ENCODE measurements around the gene KIF27. TPM values are rescaled to one million over a fixed set of nuclear protein-coding genes. Genes with fewer than 3 reads are reported as not detected.
A peak's percentile ranks its signal among the peaks of the same experiment; 100 is the strongest.

The KIF27 gene, protein sequence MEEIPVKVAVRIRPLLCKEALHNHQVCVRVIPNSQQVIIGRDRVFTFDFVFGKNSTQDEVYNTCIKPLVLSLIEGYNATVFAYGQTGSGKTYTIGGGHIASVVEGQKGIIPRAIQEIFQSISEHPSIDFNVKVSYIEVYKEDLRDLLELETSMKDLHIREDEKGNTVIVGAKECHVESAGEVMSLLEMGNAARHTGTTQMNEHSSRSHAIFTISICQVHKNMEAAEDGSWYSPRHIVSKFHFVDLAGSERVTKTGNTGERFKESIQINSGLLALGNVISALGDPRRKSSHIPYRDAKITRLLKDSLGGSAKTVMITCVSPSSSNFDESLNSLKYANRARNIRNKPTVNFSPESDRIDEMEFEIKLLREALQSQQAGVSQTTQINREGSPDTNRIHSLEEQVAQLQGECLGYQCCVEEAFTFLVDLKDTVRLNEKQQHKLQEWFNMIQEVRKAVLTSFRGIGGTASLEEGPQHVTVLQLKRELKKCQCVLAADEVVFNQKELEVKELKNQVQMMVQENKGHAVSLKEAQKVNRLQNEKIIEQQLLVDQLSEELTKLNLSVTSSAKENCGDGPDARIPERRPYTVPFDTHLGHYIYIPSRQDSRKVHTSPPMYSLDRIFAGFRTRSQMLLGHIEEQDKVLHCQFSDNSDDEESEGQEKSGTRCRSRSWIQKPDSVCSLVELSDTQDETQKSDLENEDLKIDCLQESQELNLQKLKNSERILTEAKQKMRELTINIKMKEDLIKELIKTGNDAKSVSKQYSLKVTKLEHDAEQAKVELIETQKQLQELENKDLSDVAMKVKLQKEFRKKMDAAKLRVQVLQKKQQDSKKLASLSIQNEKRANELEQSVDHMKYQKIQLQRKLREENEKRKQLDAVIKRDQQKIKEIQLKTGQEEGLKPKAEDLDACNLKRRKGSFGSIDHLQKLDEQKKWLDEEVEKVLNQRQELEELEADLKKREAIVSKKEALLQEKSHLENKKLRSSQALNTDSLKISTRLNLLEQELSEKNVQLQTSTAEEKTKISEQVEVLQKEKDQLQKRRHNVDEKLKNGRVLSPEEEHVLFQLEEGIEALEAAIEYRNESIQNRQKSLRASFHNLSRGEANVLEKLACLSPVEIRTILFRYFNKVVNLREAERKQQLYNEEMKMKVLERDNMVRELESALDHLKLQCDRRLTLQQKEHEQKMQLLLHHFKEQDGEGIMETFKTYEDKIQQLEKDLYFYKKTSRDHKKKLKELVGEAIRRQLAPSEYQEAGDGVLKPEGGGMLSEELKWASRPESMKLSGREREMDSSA (N-terminal part only)
- total RNA-seq: 1 to 10 TPM; 3.9 to 5.4 (median 4.5) TPM

DNA sequence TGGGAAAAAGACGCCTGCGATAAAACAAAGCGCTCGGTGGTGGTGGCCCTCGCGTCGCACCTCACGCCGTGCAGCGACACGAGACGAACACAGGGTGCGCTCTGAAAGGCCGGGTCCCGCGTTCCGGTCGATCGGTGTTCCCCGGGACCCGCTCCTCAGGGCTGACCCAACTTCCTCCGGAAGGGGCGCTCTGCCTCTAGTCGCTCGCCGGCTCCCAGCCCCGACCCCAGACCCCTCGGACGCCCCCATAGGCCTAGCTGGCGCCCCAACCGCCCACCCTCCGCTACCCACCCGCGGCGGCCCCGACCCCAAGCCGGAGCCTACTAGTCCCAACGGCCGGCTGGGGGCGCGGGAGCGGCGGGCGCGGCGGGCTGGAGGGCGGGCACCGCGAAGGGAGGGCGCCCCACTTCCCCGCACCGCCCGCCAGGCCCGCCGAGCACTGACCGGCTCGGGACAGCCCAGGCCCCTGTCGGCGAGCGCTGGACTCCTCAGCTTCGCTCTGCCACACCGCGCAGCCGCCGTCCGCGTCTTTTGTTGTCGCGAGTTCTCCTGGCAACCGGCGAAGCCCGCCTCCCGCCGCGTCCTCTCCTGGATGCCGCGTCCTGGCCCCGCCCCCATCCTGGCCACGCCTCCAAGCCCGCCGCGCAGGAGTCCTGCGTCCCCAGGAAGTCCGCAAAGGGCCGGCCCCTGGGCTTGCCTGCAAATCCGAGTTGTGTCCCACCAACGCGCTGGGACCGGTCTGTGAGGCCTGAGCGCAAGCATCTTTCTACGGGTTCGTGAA lies at the start of gene KIF27:
TSS of gene KIF27 (minus strand) at position 506 of the 781 bp plus-strand sequence. CDS start 5,841 bp downstream, outside the sequence.
- TF ChIP-seq EP300 (IDR thresholded peaks at IDR 0.05) (no peak), POLR2AphosphoS5 (IDR thresholded peaks at IDR 0.05) (peak; percentile 87 to 91), POLR2A (IDR thresholded peaks at IDR 0.05; ENCODE audit: low read depth) (peak; percentile 6), CTCF (IDR thresholded peaks at IDR 0.05) (peak; percentile 19 to 57 (median 53))
- intact Hi-C loops (cut with DNase I): loop anchor here (5.0 kb wide), 1 partner anchor 214 kb away; the partner anchor contains the start of gene UBQLN1
- H3K4me1 ChIP-seq: peaks cover 3 to 17% (median 16%) of the 10 kb centered on the region in 4 donors

DNA sequence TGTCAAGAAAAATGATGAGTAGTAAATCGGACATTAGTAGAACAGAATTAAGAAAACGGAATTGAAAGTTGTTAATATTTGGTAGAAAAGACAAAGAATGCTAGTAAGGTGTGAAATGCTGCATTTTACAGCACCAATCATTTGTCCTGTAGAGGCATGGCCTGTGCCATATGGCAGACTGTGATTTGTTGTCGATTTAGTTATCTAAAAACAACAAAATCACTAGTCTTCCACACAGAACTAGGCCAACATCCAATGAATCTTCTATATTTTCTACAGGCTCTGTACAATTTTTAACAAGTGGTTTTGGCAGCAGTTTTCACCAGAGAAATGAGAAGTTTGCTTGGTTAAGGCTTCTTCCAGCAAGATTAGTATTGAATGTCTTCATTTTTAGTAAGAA lies 48.4 kb upstream of the KIF27 start:
- H3K9me3 ChIP-seq: no peaks in the 10 kb centered on the region
- 83% methylated on average over 3 of the region's 3 CpGs for WGBS
- H3K4me3 ChIP-seq: no peak overlapping the region
- H3K4me1 ChIP-seq: peaks cover 3 to 23% (median 10%) of the 10 kb centered on the region in 4 donors
- no peaks in the 10 kb centered on the region for H3K27me3 ChIP-seq
- no peak overlapping the region for H3K27ac ChIP-seq (replicated peaks in 1 of 4)
- TF ChIP-seq EP300 (IDR thresholded peaks at IDR 0.05) (no peak), POLR2A (IDR thresholded peaks at IDR 0.05; ENCODE audit: low read depth) (no peak)
- intact Hi-C loops (cut with DNase I): no loop called here
- peaks cover 60 to 94% (median 86%) of the 10 kb centered on the region in 4 donors for H3K36me3 ChIP-seq
- DNase-seq (ENCODE audit: extremely low spot score): no peak

More for the DNA sequence above, at the start of gene KIF27:
- H3K27me3 ChIP-seq: no peaks in the 10 kb centered on the region
- H3K4me3 ChIP-seq: peak within 1 kb of the TSS; percentile 79 to 100 (median 85)
- peak; percentile 98 for DNase-seq (ENCODE audit: extremely low spot score)
- no peaks in the 10 kb centered on the region for H3K9me3 ChIP-seq
- H3K27ac ChIP-seq (replicated peaks in 1 of 4): peak within 1 kb of the TSS; percentile 97 to 100 (median 98)
- WGBS: under 1% methylated on average over 35 of the region's 92 CpGs
- H3K36me3 ChIP-seq: peaks cover 0 to 6% (median 0%) of the 10 kb centered on the region in 4 donors

DNA sequence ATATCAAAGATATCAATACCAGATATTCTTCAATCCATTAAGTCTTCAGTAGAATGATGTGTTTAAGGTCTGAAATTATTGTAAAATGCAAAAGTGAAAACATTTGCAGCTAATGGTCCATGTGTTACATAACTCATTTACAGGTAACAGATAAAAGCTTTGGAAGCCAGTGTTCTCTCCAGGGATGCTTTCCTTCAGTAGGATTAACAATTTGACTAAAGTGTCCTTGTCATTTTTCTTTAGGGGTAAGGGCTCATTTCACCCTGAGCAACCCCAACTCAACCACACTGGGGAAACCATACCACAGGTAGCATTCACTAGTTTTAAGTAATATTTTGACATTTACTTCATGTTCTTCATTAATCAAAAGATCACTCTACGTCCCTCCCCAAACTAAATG lies 45.8 kb upstream of the KIF27 start:
- no peaks in the 10 kb centered on the region for H3K9me3 ChIP-seq
- no peak overlapping the region for H3K27ac ChIP-seq (replicated peaks in 1 of 4)
- DNase-seq (ENCODE audit: extremely low spot score): no peak
- TF ChIP-seq CTCF (IDR thresholded peaks at IDR 0.05): no peak
- TF ChIP-seq POLR2A (IDR thresholded peaks at IDR 0.05; ENCODE audit: low read depth): no peak
- TF ChIP-seq EP300 (IDR thresholded peaks at IDR 0.05): no peak
- no peak for TF ChIP-seq POLR2AphosphoS5 (IDR thresholded peaks at IDR 0.05)
- no peaks in the 10 kb centered on the region for H3K27me3 ChIP-seq
- 73% methylated on average over 1 of the region's 1 CpG for WGBS
- H3K4me1 ChIP-seq: peaks cover 0 to 9% (median 2%) of the 10 kb centered on the region in 4 donors
- intact Hi-C loops (cut with DNase I): no loop called here
- no peak overlapping the region for H3K4me3 ChIP-seq
- peaks cover 37 to 68% (median 61%) of the 10 kb centered on the region in 4 donors for H3K36me3 ChIP-seq

GRCh38 chr9:83966209-83966582 lies 45.0 kb upstream of the KIF27 start:
- no peak overlapping the region for H3K4me3 ChIP-seq
- intact Hi-C loops (cut with DNase I): no loop called here
- H3K4me1 ChIP-seq: peaks cover 0 to 9% (median 2%) of the 10 kb centered on the region in 4 donors
- no peak overlapping the region for H3K27ac ChIP-seq (replicated peaks in 1 of 4)
- TF ChIP-seq CTCF (IDR thresholded peaks at IDR 0.05) (no peak), POLR2A (IDR thresholded peaks at IDR 0.05; ENCODE audit: low read depth) (no peak), POLR2AphosphoS5 (IDR thresholded peaks at IDR 0.05) (no peak), EP300 (IDR thresholded peaks at IDR 0.05) (no peak)
- no peaks in the 10 kb centered on the region for H3K9me3 ChIP-seq
- no peaks in the 10 kb centered on the region for H3K27me3 ChIP-seq
- DNase-seq (ENCODE audit: extremely low spot score): no peak
- 86% methylated on average over 8 of the region's 8 CpGs for WGBS
- H3K36me3 ChIP-seq: peaks cover 28 to 59% (median 52%) of the 10 kb centered on the region in 4 donors

All from esophagus muscularis mucosa (tissue), 4 donors.